GM23338 (cell line): ENCODE data around the gene CAPNS2. TPM values are rescaled to one million over a fixed set of nuclear protein-coding genes. Genes with fewer than 3 reads are reported as not detected.

Source experiments
- ATAC-seq: fragments of 200-7000 bp; cut with Tn5 transposase; 3 replicates; pipeline ENCODE4 v1.9.1; 2020
- DNase-seq: peaks from one replicate; pipeline ENCODE4 v3.0.0-alpha.2; 2015; ENCODE audit warnings: low spot score
- H2AFZ ChIP-seq: fragments of 200-600 bp; sonication (generic); 2 replicates; pipeline ENCODE4 v1.8.0; 2016; ENCODE audit warnings: antibody characterized with exemption, mild to moderate bottlenecking, moderate library complexity
- H3F3A ChIP-seq: fragments of 200-600 bp; sonication (generic); replicated peaks from 2 replicates; pipeline ENCODE4 v1.8.0; 2017; ENCODE audit warnings: antibody characterized with exemption, mixed run types, low read depth
- H3K27ac ChIP-seq: fragments of 200-600 bp; sonication (generic); 2 replicates; pipeline ENCODE4 v1.6.1; 2016; ENCODE audit warnings: low read depth
- H3K27me3 ChIP-seq: fragments of 200-600 bp; sonication (generic); 2 replicates; pipeline ENCODE4 v1.8.0; 2016; ENCODE audit warnings: mild to moderate bottlenecking, mixed run types, moderate library complexity; ENCODE audit not compliant: insufficient read depth
- H3K36me3 ChIP-seq: fragments of 200-600 bp; sonication (generic); 2 replicates; pipeline ENCODE4 v1.8.0; 2016; ENCODE audit warnings: mild to moderate bottlenecking; ENCODE audit not compliant: insufficient read depth
- H3K4me1 ChIP-seq: fragments of 200-600 bp; sonication (generic); 2 replicates; pipeline ENCODE4 v1.8.0; 2016; ENCODE audit warnings: mild to moderate bottlenecking, moderate library complexity; ENCODE audit not compliant: insufficient read depth
- H3K4me2 ChIP-seq: fragments of 200-600 bp; sonication (generic); 2 replicates; pipeline ENCODE4 v1.7.1; 2017; ENCODE audit warnings: mixed run types
- H3K4me3 ChIP-seq: fragments of 200-600 bp; sonication (generic); 2 replicates; pipeline ENCODE4 v1.6.1; 2016; ENCODE audit warnings: mixed run types
- H3K79me2 ChIP-seq: fragments of 200-600 bp; sonication (generic); replicated peaks from 2 replicates; pipeline ENCODE4 v1.8.0; 2017; ENCODE audit warnings: mild to moderate bottlenecking; ENCODE audit not compliant: insufficient read depth
- H3K9me2 ChIP-seq: fragments of 200-600 bp; sonication (generic); 2 replicates; pipeline ENCODE4 v1.8.0; 2017; ENCODE audit not compliant: insufficient read depth
- H4K20me1 ChIP-seq: fragments of 200-600 bp; sonication (generic); replicated peaks from 2 replicates; pipeline ENCODE4 v1.8.0; 2017; ENCODE audit warnings: mild to moderate bottlenecking; ENCODE audit not compliant: insufficient read depth
- H3K27ac Mint-ChIP-seq: 2 replicates; pipeline ENCODE4 v1.8.0; 2020; ENCODE audit warnings: inconsistent platforms, mild to moderate bottlenecking, moderate library complexity, mixed read lengths
- H3K27me3 Mint-ChIP-seq: 3 replicates; pipeline ENCODE4 v1.8.0; 2022; ENCODE audit warnings: low read depth, mild to moderate bottlenecking, moderate library complexity, mixed read lengths, inconsistent platforms; ENCODE audit not compliant: insufficient read depth, poor library complexity
- H3K36me3 Mint-ChIP-seq: 3 replicates; pipeline ENCODE4 v1.8.0; 2021; ENCODE audit warnings: low read depth, mild to moderate bottlenecking, inconsistent platforms, moderate library complexity, mixed read lengths
- H3K4me1 Mint-ChIP-seq: 3 replicates; pipeline ENCODE4 v1.8.0; 2020; ENCODE audit warnings: mild to moderate bottlenecking, inconsistent platforms, mixed read lengths
- H3K4me3 Mint-ChIP-seq: 3 replicates; pipeline ENCODE4 v1.8.0; 2021; ENCODE audit warnings: moderate library complexity, mild to moderate bottlenecking, inconsistent platforms, mixed read lengths
- H3K9me3 Mint-ChIP-seq: 3 replicates; pipeline ENCODE4 v1.8.0; 2020; ENCODE audit warnings: moderate library complexity, mild to moderate bottlenecking, inconsistent platforms, mixed read lengths
- CREB1 ChIP-seq: fragments of 250-450 bp; sonication (Bioruptor Pico); IDR thresholded peaks from 2 replicates; pipeline ENCODE4 v1.5.0; 2020; ENCODE audit warnings: low read depth, mild to moderate bottlenecking, moderate library complexity
- EZH2 ChIP-seq: fragments of 200-600 bp; sonication (generic); IDR thresholded peaks from one replicate; pipeline ENCODE4 v1.8.0; 2017; ENCODE audit warnings: antibody characterized with exemption, mild to moderate bottlenecking, low read depth; ENCODE audit not compliant: unreplicated experiment
- JUNB ChIP-seq: IDR thresholded peaks from one replicate; pipeline ENCODE4 v1.6.1; 2016; ENCODE audit warnings: antibody characterized with exemption; ENCODE audit not compliant: unreplicated experiment
- NANOG ChIP-seq: IDR thresholded peaks from 2 replicates; pipeline ENCODE4 v1.6.1; 2016; ENCODE audit warnings: antibody characterized with exemption, borderline replicate concordance
- REST ChIP-seq: IDR thresholded peaks from one replicate; pipeline ENCODE4 v1.6.1; 2018; ENCODE audit warnings: antibody characterized with exemption; ENCODE audit not compliant: unreplicated experiment
- STAT1 ChIP-seq: IDR thresholded peaks from one replicate; pipeline ENCODE4 v1.6.1; 2016; ENCODE audit warnings: antibody characterized with exemption; ENCODE audit not compliant: unreplicated experiment
- ZNF114 ChIP-seq: fragments of 250-450 bp; sonication (Bioruptor Pico); IDR thresholded peaks from 2 replicates; pipeline ENCODE4 v1.5.0; 2020; ENCODE audit warnings: mild to moderate bottlenecking, moderate library complexity
- ZNF331 ChIP-seq: fragments of 250-450 bp; sonication (Bioruptor Pico); IDR thresholded peaks from 2 replicates; pipeline ENCODE4 v1.5.0; 2020; ENCODE audit warnings: low read depth, mild to moderate bottlenecking, moderate library complexity
- ZNF462 ChIP-seq: fragments of 250-450 bp; sonication (Bioruptor Pico); IDR thresholded peaks from 2 replicates; pipeline ENCODE4 v1.5.0; 2020; ENCODE audit warnings: mild to moderate bottlenecking, moderate library complexity
- polyA plus RNA-seq: library from polyadenylated mRNA; unstranded; fragments of >200 nt; fragmentation: Nextera tagmentation; extraction: Ambion mirVana; gene quantifications from 2 replicates; pipeline ENCODE4 v1.2.1, GENCODE V29; 2016
- total RNA-seq: library from RNA; depleted of rRNA; stranded (reverse); fragments of >200 nt; shearing (Covaris generic); gene quantifications from 2 replicates; pipeline ENCODE4 v1.2.3, GENCODE V29; 2014

Gene CAPNS2
- total and polyA plus RNA-seq, 2 experiments from 2014 or later = 0.83 TPM; not detected in 1

GRCh38 chr16:55540221-55540620 lies 26.3 kb upstream of the CAPNS2 start:
- Mint-ChIP-seq H3K36me3 (no peaks in the 10 kb centered on the region), H3K27ac (no peak overlapping the region), H3K4me3 (no peak overlapping the region), H3K4me1 (peaks cover 5% of the 10 kb centered on the region), H3K27me3 (peaks cover 2% of the 10 kb centered on the region), H3K9me3 (no peaks in the 10 kb centered on the region)
- Histone ChIP-seq H3F3A (no peaks in the 10 kb centered on the region), H4K20me1 (no peaks in the 10 kb centered on the region), H3K27me3 (no peaks in the 10 kb centered on the region), H3K27ac (no peak overlapping the region), H3K4me2 (no peak overlapping the region), H3K36me3 (no peaks in the 10 kb centered on the region), H3K9me2 (no peaks in the 10 kb centered on the region), H3K4me3 (no peak overlapping the region), H2AFZ (no peak overlapping the region), H3K79me2 (no peaks in the 10 kb centered on the region), H3K4me1 (0 out of 2 replicates have a peak, but pooled peaks cover 5% of the 10 kb centered on the region)
- no peak for TF ChIP-seq JUNB
- TF ChIP-seq NANOG = no peak
- TF ChIP-seq ZNF331 (CRISPR knock-in tag) = no peak
- no peak for TF ChIP-seq ZNF114 (CRISPR knock-in tag)
- TF ChIP-seq STAT1 = no peak
- TF ChIP-seq ZNF462 = no peak
- TF ChIP-seq EZH2 = no peak
- no peak for TF ChIP-seq CREB1
- TF ChIP-seq REST = no peak
- ATAC-seq (no peak), DNase-seq (no peak)
